Activated CD8-positive, alpha-beta memory T cell treated with anti-CD3 and anti-CD28 coated beads, Interleukin-2, amount 50 U/mL, for 24 hours (primary cell): Measurements from ENCODE around the gene ZNF692.
A peak's percentile ranks its signal among the peaks of the same experiment; 100 is the strongest.
"Not testable (repeated sequence)": the region's sequence is repeated elsewhere in the genome, so short reads cannot be mapped to it uniquely, and the experiment has no call there.

Experiments used
- DNase-seq: peaks from one replicate; pipeline ENCODE4 v3.0.0-alpha.2; 2020; ENCODE audit errors: extremely low read depth

Gene ZNF692

GRCh38 chr1:248849637-248850036 lies 9.2 kb downstream of the ZNF692 start:
- DNase-seq = no peak

GRCh38 chr1:248849152-248849551 lies 9.7 kb downstream of the ZNF692 start:
- DNase-seq = no peak

DNA sequence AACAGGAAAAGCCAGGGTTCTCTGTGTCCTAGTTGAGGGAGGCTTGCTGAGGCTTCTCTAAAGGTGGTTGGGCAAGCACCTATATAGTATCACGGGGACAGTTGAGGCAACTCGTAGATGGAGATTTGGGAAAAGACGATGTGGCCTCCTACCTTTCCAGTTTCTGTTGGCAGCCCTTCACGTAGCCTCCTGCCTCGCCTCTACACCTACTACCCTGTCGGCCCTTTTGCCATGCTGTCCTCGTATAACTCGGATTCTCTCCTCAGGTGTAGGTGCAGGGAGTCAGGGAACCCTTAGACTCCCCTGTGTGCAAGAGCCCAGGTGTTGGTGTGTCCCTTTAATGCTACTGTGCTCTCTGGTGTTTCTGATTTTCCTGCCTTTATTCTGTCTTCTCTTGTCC lies 10.3 kb downstream of the ZNF692 start:
- no peak for DNase-seq

DNA sequence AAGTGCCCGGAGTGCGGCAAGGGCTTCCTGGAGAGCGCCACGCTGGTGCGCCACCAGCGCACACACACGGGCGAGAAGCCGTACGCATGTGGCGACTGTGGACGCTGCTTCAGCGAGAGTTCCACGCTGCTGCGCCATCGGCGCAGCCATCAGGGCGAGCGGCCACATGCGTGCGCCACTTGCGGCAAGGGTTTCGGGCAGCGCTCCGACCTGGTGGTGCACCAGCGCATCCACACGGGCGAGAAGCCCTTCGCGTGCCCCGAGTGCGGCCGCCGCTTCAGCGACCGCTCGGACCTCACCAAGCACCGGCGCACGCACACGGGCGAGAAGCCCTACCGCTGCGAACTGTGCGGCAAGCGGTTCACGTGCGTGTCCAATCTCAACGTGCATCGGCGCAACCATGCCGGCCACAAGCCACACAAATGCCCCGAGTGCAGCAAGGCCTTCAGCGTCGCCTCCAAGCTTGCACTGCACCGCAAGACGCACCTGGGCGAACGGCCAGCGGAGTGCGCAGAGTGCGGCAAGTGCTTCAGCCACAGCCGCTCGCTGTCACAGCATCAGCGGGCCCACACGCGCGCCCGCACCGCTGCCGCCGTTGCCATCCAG lies 10.8 kb downstream of the ZNF692 start:
- DNase-seq = no peak

GRCh38 chr1:248847181-248847955 lies 11.5 kb downstream of the ZNF692 start:
- no peak for DNase-seq

- DNase-seq = no peak
Observed at GRCh38 chr1:248844526-248844925, 14.4 kb downstream of the ZNF692 start.

DNA sequence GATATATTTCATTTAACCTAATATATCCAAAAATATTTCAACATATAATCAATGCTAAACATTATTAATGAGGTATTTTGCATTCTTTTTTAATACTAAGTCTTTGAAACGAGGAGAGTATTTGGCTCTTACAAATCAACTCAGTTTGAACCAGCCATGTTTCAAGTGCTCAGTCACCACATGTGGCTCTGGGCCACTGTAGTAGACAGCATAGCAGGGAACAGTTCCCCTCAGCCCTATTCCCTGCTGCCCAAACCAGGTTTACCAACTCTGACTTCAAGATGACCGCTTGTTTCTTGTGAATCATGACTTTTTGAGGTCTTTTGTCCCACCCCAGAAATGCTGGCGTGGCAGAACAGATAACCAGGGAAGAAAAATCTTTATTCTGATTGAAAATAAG lies 15.2 kb downstream of the ZNF692 start:
- DNase-seq = no peak

GRCh38 chr1:248842781-248843331 lies 16.0 kb downstream of the ZNF692 start:
- no peak for DNase-seq

DNA sequence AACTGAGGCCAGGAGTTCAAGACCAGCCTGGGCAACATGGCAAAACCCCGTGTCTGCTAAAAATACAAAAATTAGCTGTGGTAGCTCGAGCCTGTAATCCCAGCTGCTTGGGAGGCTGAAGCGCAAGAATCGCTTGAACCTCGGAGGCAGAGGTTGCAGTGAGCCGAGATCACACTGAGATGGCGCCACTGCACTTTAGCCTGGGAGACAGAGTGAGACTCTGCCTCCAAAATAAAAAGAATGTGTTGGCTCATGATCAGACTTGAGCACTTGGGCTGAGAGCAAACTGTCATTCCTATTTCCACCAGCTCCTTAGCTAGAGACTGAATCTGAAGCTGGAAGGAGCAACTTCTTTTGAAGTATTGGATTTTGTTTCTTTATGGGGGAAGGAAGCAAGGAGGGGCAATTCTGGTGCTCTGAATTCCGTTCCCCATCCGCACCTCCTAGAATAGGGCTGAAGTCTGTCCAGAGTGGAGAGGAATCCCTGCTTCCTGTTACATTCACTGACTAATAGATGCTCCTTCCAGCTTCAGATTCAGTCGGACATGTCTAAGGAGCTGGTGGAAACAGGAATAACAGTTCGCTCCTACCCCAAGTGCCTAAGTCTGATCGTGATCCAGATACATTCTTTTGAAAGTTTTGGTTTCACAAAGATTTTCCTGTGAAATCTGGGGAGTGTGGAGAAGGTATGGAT lies 17.0 kb downstream of the ZNF692 start:
- DNase-seq = no peak

- DNase-seq = no peak
Observed at GRCh38 chr1:248840946-248841345, 17.9 kb downstream of the ZNF692 start.

DNA sequence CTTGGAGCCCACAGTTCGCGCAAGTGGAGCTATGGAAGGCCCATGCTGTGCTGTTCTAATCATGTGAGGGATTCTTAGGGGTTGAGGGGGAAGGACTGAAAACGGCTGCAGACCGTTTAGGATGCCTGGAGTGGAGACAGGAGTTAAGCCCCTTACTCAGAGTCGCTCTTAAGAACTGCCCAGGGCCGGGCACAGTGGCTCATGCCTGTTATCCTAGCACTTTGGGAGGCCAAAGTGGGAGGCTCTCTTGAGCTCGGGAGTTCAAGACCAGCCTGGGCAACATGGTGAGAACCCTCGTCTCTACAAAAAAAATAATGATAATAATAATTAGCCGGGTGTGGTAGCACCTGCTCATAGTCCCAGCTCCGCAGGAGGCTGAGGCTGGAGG lies 19.7 kb downstream of the ZNF692 start:
- DNase-seq = no peak

DNA sequence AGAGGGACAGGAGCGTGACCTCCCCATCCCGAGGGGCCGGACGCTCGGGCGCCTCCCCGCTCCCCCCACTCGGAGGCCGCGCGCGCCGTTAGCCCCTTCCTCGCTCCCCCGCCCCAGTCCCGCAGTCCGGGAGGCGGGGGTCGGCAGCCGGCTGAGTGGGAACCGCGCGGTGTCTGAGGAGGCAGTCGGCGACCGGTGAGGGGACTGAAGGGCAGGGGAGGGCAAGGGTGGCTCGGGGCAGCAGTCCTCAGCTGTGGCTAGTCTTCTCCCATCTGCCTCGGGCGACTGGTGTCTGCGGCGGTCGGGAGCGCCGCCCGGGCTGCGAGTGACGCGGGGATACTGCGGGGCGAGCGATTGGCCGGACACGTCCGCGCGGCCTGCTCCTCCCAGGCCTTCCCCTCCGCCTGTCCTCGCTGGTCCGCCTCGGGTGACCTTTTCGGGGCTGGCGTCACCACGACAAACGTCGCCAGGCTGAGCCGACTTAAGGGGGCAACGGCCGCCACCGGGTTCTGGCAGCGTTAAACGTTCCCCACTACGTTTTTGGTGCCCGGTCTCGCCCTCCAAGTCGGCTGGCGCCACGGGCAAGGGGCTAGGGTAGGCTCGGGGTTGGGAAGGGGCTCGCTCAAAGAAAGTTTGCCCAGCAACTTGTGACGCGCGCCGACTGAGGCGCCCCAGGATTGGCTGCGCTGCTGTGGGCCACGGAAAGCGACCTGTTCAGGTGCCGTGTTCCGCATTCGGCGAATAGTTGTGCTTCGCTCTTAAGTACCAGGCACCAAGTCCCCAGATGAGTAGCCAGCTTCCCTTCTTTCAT lies 20.3 kb downstream of the ZNF692 start:
- no peak for DNase-seq

- DNase-seq = peak; percentile 83
Observed at GRCh38 chr1:248837781-248838356, 21.0 kb downstream of the ZNF692 start, which contains the start of gene ZNF672. ZNF672 (plus strand) TSS chr1:248838224; CDS start chr1:248847275, 9,051 bp downstream.

DNA sequence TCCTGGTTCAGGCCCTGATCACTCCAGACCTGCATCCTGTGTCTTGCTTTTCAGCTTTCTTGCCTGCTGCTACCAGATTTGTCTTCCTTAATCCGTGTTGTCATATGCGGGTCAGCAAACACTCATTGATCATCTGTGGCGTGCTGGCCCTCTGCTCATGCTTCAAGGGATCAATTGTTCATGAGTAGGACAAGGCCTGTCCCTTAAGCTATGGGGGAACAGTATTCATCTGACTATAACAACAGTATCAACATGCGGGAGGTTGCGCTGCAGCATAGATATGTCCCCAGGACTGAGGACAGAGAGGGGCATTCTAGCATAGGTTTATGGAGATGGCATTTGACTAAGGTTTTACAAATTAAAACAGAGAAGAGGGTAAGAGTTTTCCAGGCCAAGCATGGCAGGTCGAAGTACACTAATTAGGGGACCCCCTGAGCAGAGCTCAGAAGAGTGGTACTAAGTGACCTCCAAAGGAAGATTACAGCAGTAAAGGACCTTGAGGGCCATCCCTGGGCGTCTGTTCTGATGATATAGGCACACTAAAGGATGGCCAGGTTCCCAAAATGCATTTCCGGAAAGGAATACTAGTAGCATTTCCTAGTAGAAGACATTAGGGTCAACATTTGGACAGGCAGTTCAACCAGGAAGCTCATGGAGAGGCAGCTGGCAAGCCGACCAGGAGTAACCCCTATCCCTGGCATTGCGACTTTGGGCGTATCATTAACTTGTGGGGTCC lies 21.7 kb downstream of the ZNF692 start:
- no peak for DNase-seq

GRCh38 chr1:248834343-248834940 lies 24.4 kb downstream of the ZNF692 start:
- no peak for DNase-seq

GRCh38 chr1:248831842-248832241 lies 27.0 kb downstream of the ZNF692 start:
- no peak for DNase-seq

DNA sequence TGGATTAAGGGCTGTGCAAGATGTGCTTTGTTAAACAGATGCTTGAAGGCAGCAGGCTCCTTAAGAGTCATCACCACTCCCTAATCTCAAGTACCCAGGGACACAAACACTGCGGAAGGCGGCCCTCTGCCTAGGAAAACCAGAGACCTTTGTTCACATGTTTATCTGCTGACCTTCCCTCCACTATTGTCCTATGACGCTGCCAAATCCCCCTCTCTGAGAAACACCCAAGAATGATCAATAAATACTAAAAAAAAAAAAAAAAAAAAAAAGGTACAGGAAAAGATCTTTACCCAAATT lies 28.2 kb downstream of the ZNF692 start:
- not testable (repeated sequence) for DNase-seq

- DNase-seq = no peak
Observed at GRCh38 chr1:248828845-248829244, 30.0 kb downstream of the ZNF692 start.

- DNase-seq = peak; percentile 79
Observed at GRCh38 chr1:248825909-248826760, 32.8 kb downstream of the ZNF692 start, which contains the start of gene SH3BP5L. SH3BP5L (minus strand) TSS chr1:248825915; CDS start chr1:248824935, 980 bp downstream.
